HEK293T (cell line): ENCODE results near the gene GTF3C1.

Experiments used
- ARNT ChIP-seq: fragments of 450-650 bp; IDR thresholded peaks from 2 replicates; pipeline ENCODE4 v1.6.1; 2017; ENCODE audit warnings: mild to moderate bottlenecking
- BHLHE40 ChIP-seq: fragments of 450-650 bp; IDR thresholded peaks from 2 replicates; pipeline ENCODE4 v1.6.1; 2016; ENCODE audit warnings: mild to moderate bottlenecking, moderate library complexity, borderline replicate concordance
- ELF4 ChIP-seq: fragments of 450-650 bp; IDR thresholded peaks from 2 replicates; pipeline ENCODE4 v1.6.1; 2017; ENCODE audit warnings: antibody characterized with exemption
- FOXK2 ChIP-seq: fragments of 450-650 bp; IDR thresholded peaks from 2 replicates; pipeline ENCODE4 v1.6.1; 2016; ENCODE audit warnings: mild to moderate bottlenecking
- FOXM1 ChIP-seq: fragments of 450-650 bp; IDR thresholded peaks from 2 replicates; pipeline ENCODE4 v1.6.1; 2017; ENCODE audit warnings: mild to moderate bottlenecking, borderline replicate concordance
- HDGF ChIP-seq: fragments of 450-650 bp; IDR thresholded peaks from 2 replicates; pipeline ENCODE4 v1.6.1; 2017; ENCODE audit warnings: antibody characterized with exemption, borderline replicate concordance
- L3MBTL2 ChIP-seq: fragments of 450-650 bp; conservative IDR thresholded peaks from 2 replicates; pipeline ENCODE4 v1.6.1; 2016; ENCODE audit warnings: mild to moderate bottlenecking
- LEF1 ChIP-seq: fragments of 450-650 bp; IDR thresholded peaks from 2 replicates; pipeline ENCODE4 v1.6.1; 2017; ENCODE audit warnings: mild to moderate bottlenecking, borderline replicate concordance
- NFRKB ChIP-seq: fragments of 450-650 bp; IDR thresholded peaks from 2 replicates; pipeline ENCODE4 v1.6.1; 2016; ENCODE audit warnings: mild to moderate bottlenecking, moderate library complexity
- PKNOX1 ChIP-seq: fragments of 450-650 bp; IDR thresholded peaks from 2 replicates; pipeline ENCODE4 v1.6.1; 2016
- SP1 ChIP-seq: fragments of 450-650 bp; IDR thresholded peaks from 2 replicates; pipeline ENCODE4 v1.6.1; 2017
- SUZ12 ChIP-seq: fragments of 450-650 bp; IDR thresholded peaks from 2 replicates; pipeline ENCODE4 v1.6.1; 2016; ENCODE audit warnings: mild to moderate bottlenecking
- TARDBP ChIP-seq: fragments of 450-650 bp; IDR thresholded peaks from 2 replicates; pipeline ENCODE4 v1.6.1; 2016
- ZNF384 ChIP-seq: fragments of 450-650 bp; IDR thresholded peaks from 2 replicates; pipeline ENCODE4 v1.6.1; 2016

GRCh38 chr16:27458258-27458657, 91.5 kb downstream of the GTF3C1 start:
- TF ChIP-seq BHLHE40 (no peak), ZNF384 (no peak), FOXM1 (no peak), SP1 (no peak), HDGF (no peak), PKNOX1 (no peak), LEF1 (no peak), ELF4 (no peak), TARDBP (no peak), L3MBTL2 (no peak), SUZ12 (no peak), NFRKB (no peak), ARNT (no peak), FOXK2 (no peak)
